ENCODE results near the gene GSX1.

DNA sequence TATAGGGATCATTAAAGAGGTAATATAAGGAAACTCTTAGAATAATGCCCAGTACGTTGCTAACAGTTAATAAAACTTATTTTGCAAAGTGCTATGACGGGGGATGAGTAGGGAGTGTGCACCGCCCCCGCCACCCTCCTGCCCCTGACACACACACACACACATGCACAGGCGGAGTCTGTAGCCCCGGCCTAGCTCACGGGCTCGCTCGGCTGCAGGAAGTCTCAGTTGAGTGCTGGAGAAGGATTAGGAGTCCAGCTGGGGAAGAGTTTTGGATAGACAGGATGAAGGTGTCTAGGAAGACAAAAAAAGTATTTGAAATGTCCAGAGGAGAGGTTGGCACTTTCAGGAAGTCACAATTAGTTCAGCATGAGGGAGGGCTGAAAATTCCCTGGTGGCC lies 21.5 kb downstream of the GSX1 start:
- TF ChIP-seq, protein P1, sequence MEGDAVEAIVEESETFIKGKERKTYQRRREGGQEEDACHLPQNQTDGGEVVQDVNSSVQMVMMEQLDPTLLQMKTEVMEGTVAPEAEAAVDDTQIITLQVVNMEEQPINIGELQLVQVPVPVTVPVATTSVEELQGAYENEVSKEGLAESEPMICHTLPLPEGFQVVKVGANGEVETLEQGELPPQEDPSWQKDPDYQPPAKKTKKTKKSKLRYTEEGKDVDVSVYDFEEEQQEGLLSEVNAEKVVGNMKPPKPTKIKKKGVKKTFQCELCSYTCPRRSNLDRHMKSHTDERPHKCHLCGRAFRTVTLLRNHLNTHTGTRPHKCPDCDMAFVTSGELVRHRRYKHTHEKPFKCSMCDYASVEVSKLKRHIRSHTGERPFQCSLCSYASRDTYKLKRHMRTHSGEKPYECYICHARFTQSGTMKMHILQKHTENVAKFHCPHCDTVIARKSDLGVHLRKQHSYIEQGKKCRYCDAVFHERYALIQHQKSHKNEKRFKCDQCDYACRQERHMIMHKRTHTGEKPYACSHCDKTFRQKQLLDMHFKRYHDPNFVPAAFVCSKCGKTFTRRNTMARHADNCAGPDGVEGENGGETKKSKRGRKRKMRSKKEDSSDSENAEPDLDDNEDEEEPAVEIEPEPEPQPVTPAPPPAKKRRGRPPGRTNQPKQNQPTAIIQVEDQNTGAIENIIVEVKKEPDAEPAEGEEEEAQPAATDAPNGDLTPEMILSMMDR (conservative IDR thresholded peaks at IDR 0.05 in 1 of 2, IDR thresholded peaks at IDR 0.05 in 1 of 2; ENCODE audit: low read depth in 1 of 2, low read length in 2 of 2): no peak
- no peak for TF ChIP-seq EZH2 (IDR thresholded peaks at IDR 0.05; ENCODE audit: low read length, missing control alignments)
